CD4-positive, alpha-beta T cell treated with Interferon alpha-2 for 1 hour (primary cell): ENCODE measurements around the gene HOXB7.

ENCODE experiments used
- DNase-seq, 2 donors: peaks; one replicate each; pipeline ENCODE4 v3.0.0-alpha.2; 2020 to 2022

HOXB7 gene

GRCh38 chr17:48623583-48623982, 12.8 kb upstream of the HOXB7 start:
- DNase-seq, result no peak

DNA sequence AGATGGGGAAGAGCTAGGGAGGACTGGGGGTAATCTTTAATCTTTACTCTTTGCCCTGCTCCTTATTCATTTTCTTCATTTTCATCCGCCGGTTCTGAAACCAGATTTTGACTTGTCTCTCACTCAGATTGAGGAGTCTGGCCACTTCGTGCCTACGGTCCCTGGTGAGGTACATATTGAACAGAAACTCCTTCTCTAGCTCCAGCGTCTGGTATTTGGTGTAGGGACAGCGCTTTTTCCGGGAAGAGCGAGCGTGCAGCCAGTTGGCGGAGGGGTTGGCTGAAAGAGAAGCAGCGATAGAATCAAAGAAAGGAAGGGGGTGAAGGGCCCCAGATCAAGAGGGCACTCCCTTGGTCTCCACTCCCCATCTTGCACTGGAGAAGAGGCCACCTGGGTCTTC, 12.0 kb upstream of the HOXB7 start:
- DNase-seq, result no peak

DNA sequence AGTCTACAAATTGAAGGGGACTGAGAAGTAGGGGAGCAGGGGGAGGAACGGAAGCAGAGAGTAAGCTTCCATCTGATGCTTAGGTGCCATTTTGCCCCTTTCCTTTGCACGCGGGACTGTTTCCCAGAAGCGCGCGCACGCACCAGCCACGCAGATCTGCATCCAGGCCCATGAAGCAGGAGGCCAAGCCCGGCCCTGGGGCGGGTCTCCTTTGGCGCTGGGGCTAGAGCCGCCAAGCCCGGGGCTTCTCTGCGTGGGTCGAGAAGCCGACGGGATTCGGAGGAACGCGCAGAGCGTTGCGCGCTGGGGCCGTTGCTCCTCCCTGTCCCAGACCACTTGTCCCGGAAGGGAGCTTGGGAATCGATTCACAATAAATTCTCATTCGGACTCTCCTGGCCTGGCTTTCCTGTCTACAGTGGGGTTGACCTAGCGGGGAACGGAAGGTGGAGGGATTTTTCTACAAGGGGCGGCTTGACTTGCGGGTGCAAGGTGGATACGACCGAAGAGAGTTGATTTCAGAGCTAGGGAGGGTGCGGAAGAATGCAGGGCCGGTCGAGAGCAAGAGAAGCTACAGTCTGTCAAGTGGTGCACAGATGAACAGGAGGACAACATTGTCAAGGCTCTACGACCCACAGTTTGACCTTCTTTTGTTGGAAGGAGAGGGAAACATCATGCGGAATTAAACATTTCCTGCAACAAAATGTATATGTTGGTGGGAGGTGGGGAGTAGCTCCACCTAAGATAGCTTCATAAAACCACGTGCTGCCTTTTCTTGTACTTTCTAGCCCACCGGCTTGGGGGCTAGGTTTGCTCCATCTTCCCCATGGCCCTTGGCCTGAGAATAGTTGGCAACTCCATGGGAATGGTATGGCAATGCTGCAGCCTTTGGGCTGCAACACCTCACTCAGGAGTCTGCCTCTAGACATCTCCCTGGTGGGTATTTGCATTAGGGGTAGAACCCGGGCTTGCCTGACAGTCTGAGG, 10.9 kb upstream of the HOXB7 start:
- DNase-seq, result no peak

- no peak for DNase-seq
Measured at GRCh38 chr17:48620461-48621139, 9.8 kb upstream of the HOXB7 start.

GRCh38 chr17:48619826-48620449, 9.1 kb upstream of the HOXB7 start:
- no peak for DNase-seq

- peak; percentile 76 to 87 for DNase-seq
Measured at GRCh38 chr17:48618256-48618896, 7.6 kb upstream of the HOXB7 start.

DNA sequence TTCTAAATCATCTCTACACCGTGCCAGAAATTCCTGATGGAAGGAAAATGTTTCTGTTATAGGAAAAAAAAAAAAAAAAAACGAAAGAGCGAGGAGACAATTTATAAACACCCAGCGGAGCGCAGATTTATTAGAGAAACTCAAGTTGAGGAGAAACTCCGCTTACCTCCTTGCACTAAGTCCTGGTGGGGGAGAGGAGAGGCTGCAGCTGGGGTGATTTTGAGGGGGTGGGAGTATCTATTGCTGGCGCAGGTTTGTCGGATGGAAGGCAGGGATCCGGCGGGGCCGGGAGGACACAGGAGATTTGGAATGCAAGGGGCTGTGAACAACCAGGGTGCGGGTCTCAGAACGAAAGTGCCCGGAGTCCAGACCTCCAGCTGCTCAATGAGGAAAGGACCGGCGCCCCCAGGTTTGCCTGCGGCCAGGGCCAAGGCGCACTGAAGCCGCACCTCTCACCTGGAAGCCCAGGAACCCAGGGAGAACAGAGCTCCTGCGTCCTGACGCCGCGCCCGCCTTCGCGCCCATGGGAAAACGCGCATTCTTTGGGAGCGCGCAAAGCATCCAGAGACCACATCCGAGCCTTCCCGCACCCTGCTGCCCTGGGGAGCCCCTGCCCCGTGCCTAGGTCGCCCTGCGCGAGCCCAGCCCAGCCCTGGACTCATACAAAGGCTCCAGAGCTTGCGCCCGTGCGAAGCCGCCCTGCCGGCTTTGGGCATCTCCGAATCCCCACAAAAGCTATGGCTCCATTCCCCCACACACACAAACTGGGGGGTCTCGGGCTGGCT, 6.8 kb upstream of the HOXB7 start:
- no peak for DNase-seq

DNA sequence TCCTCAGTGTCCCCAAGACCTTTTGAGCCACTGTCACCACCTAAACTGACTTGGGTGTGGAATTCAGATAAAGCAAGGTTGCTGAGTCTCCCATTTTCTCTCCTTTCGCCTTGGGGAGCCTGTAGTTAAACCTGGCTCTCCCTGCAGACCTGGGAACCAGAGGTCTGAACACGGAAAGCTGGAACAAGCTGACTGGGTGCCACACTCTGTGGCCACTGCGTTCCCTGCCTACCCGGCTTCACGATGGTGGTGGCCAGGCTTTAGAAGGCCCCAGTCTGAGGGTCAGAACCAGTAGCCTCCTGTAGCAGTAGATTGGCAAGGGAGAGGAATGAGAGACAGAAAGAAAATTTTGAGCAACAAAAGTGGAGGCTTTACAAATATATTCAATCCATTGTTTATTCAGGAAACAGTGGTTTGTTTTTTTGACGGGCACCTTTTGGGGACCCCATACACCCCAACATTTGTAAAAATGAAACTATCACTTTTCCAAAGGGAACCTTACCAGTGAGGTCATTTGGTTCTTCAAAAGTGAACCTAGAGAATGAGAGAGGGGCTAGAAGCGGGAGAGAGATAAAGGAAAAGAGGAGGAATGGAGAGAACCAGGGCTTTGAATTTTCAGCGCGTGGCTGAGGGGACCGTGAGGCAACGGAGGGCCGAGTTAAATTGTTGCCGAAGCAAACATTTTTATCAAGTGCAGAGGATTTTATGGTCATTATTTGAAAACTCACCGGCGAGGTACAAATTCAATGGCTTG, 6.1 kb upstream of the HOXB7 start:
- no peak for DNase-seq

DNA sequence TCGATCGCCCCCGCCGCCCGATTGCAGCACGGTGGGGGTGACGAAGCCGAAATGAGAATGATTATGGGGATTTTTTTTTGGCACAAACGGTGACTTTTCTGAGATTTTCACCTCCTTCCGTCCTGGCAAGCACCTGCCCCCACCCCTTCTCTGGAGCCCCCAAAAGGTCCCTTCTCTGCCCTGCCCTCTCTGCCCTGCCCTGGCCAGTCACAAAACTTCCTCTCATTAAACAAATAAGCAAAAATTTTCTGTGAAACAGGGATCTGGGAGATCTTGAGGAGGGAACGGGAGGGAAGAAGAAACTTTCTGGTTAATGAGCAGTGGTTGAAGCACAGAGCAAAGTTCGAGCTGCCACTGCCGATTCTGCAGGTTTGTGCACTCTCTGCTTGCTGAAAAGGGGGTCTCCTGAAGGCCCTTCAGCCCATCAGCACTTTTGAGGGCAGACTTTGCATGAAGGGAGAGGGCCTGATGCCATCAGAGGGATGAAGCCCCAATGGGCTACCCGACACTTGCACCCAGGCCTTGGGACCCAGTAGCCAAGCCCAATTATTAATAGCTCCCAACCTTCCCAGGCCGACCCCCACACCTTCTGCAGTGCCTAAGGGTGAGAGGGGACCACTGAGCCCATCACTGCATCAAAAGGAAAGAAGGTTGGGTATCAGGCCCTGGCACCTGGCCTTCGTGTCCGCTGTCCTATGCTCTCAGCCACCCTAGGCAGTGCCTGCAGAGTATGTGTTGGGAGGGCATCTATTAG, 5.3 kb upstream of the HOXB7 start:
- DNase-seq, result no peak

- no peak for DNase-seq
Measured at GRCh38 chr17:48615047-48615962, 4.5 kb upstream of the HOXB7 start, which contains the start of gene HOXB8. Gene HOXB8 (minus strand): TSS chr17:48615292. CDS start chr17:48614704, 588 bp downstream.

- DNase-seq, result no peak
Measured at GRCh38 chr17:48613862-48614694, 3.3 kb upstream of the HOXB7 start.

DNA sequence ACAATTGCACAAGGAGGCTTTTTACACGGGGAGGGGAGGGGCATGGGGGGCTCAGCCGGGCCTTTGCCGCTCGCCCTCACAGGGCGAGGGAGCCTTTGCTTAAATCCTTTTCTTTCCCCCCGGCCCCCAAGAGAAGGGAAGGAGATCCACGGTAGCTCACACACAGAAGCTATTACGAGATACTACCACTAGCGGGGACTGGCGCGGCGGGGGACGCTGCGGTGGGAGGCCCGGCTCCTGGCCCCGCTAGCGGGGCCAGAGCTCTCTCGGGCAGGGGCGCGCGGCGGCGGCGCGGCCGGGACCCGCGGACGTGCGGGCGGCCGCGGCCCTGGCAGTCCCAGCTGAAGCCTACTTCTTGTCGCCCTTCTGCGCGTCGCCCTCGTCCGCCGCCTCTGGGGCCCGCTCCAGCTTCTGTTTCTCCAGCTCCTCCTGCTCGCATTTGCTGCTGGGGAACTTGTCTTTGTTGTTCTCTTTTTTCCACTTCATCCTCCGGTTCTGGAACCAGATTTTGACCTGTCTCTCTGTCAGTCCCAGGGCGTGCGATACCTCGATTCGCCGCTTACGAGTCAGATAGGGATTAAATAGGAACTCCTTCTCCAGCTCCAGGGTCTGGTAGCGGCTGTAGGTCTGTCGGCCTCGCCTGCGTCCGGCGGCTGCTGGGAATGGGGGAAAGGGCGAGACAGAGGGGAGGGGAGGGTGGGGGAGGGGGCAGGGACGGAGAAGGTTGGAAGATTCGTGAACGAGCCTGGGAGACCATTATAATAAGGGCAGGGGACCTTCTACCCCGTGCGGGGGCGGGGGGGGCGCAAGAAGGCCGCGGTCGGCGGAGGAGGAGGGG, 2.3 kb upstream of the HOXB7 start:
- peak in 1 of 2 donors; percentile 65 for DNase-seq

DNA sequence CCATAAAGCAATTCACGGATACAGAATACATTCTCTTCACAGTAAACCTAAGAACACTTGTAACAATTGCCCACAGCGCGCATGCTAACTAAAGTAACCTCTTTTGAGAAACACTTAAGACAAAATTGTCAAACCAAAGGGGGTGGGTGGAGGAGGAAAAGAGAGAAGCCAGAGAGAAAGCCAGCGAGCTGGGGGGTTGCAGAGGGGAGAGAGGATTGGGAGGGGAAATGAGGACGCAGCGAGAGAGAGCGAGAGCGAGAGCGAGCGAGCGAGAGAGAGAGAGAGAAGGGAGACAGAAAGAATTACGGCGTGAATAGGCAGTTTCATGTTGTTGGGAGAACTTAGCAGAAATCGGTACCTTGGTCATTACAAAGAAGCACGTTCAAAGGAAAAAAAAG, 1.6 kb upstream of the HOXB7 start:
- DNase-seq, result no peak

DNA sequence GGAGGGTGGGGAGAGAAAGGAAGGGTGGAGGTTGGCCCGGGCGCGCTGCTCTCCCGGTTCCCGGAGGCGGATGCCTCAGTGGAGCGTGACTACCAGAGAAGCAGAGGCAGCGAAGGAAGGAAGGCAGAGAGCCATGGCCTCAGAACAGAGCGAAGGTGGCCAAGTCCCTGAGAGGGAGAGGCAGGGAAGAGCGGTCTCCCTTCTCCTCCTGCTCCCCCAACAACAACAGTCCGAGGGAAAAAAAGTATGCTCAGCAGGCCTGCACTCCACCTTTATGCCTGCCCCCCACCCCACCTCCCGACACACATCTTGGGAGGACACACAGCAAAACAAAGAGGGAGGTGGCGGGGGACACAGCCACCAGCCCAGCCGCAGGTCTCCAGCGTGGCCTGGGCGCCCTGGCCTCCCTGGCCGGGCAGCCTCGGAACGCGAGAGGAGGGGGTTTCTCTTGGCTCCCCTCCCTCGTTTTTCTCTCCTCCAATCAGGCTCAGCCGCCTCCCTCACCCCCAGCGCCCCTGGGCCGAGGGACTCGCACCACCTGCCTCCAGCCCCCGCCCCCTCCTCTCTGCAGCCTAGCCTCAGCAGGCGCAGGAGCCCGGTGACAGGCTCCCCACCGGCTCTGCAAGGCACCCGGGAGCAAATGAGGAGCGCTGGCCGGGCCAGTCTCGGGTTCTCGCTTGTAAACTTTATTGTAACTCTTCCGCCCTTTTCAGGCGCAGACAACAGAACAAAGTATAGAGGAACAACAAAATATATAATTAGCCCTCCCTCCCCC, 1.1 kb upstream of the HOXB7 start:
- no peak for DNase-seq

GRCh38 chr17:48611213-48611612, 396 bp upstream of the HOXB7 start:
- no peak for DNase-seq

DNA sequence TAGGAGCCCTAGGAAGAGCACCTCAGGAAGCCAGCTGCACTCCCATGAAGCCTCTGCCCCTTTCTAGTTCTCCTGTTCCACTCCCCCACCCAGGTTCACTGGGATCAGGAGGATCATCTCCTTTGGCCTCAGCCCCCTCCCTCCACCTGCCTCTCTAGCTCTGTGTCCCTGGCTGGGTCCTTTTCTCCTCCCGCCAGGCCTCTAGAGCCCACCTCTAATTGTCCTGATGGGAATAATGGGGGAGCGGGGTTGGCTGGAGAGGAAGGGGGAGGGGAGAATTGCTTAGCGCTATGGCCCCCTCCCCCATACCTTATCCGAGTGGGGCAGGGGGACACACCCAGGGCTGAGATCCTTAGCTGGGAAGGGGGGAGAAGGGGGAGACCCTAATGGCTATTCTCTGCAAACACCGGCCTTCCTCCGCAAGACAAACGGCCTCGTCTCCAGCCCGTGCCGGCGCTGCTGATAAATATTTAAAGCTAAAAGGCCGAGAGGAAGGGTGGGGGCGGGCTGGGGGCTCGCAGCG, 997 bp downstream of the HOXB7 start:
- DNase-seq, result no peak

- DNase-seq, result no peak
Measured at GRCh38 chr17:48609033-48609432, 1.8 kb downstream of the HOXB7 start.
